Measurements from ENCODE around the gene SPDEF.

The SPDEF gene

GRCh38 chr6:34583461-34583860 is 27.3 kb upstream of the SPDEF start:
- DNase-seq, result no peak

- DNase-seq, result no peak
Measured at GRCh38 chr6:34581561-34581920, 25.4 kb upstream of the SPDEF start.

GRCh38 chr6:34580707-34581560 is 24.8 kb upstream of the SPDEF start:
- no peak for DNase-seq

GRCh38 chr6:34578445-34579262 is 22.5 kb upstream of the SPDEF start:
- DNase-seq, result no peak

GRCh38 chr6:34576286-34576955 is 20.3 kb upstream of the SPDEF start:
- DNase-seq, result no peak

- DNase-seq, result no peak
Measured at GRCh38 chr6:34575326-34575725, 19.2 kb upstream of the SPDEF start.

GRCh38 chr6:34574647-34575293 is 18.6 kb upstream of the SPDEF start:
- DNase-seq, result no peak

- DNase-seq, result no peak
Measured at GRCh38 chr6:34573567-34574183, 17.5 kb upstream of the SPDEF start.

GRCh38 chr6:34572585-34572984 is 16.5 kb upstream of the SPDEF start:
- DNase-seq, result no peak

GRCh38 chr6:34572021-34572420 is 15.9 kb upstream of the SPDEF start:
- no peak for DNase-seq

- DNase-seq, result no peak
Measured at GRCh38 chr6:34571388-34571787, 15.3 kb upstream of the SPDEF start.

GRCh38 chr6:34570066-34570833 is 14.1 kb upstream of the SPDEF start:
- no peak for DNase-seq

- DNase-seq, result no peak
Measured at GRCh38 chr6:34569361-34569973, 13.3 kb upstream of the SPDEF start.

GRCh38 chr6:34568341-34569201 is 12.4 kb upstream of the SPDEF start:
- no peak for DNase-seq

GRCh38 chr6:34566830-34567546 is 10.9 kb upstream of the SPDEF start:
- DNase-seq, result no peak

- no peak for DNase-seq
Measured at GRCh38 chr6:34565722-34566137, 9.6 kb upstream of the SPDEF start.

- no peak for DNase-seq
Measured at GRCh38 chr6:34564181-34564580, 8.1 kb upstream of the SPDEF start.

GRCh38 chr6:34563513-34563870 is 7.4 kb upstream of the SPDEF start:
- no peak for DNase-seq

GRCh38 chr6:34562861-34563512 is 6.9 kb upstream of the SPDEF start:
- no peak for DNase-seq

Data from activated CD4-positive, alpha-beta T cell treated with anti-CD3 and anti-CD28 coated beads for 1 hour (primary cell).